ENCODE measurements around the gene TEP1. TPM values are rescaled to one million over a fixed set of nuclear protein-coding genes. Genes with fewer than 3 reads are reported as not detected.

The TEP1 gene
- total and polyA plus RNA-seq, 2 of the 13 experiments (the other 11 are each of a cell fraction or from before 2014, with no cell fraction given) = 11.0 to 12.8 TPM

DNA sequence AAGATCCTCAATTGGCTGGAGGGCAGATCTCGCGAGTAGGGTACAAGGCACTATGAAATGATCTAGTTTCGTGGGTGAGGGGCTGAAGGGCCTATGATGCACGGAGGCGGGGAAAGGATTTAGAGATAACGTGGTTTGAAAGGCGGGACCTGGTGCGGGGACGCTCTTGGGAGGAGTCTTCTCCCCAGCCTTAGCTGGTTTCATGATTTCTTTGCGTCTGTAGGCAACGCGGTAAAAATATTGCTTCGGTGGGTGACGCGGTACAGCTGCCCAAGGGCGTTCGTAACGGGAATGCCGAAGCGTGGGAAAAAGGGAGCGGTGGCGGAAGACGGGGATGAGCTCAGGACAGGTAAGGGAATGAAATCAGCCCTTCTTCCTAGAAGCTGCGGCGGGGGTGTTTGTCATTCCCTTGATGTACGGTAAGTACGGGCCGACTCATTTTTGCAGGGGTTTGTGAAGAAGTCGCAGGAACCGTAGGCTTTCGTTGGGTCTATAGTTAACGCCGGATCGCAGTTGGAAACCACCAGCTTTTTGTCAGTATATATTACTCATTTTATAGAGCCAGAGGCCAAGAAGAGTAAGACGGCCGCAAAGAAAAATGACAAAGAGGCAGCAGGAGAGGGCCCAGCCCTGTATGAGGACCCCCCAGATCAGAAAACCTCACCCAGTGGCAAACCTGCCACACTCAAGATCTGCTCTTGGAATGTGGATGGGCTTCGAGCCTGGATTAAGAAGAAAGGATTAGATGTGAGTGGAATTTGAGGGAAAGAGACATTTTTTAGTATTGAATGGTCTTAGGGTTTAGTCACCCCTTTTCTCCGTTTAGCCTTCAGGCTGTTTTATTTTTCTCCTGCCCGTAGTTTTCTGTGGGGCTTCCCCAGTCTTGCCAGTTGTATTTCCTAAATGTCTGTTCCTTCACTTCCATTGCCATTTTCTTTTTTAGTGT, 42.3 kb upstream of the TEP1 start (continued):
- TF ChIP-seq E2F1 (CRISPR knock-in tag; IDR thresholded peaks at IDR 0.05) (no peak; the same call in 1 of the 2 replicates), ZNF10 (CRISPR knock-in tag; IDR thresholded peaks at IDR 0.05; ENCODE audit: borderline replicate concordance, low read depth) (0 out of 2 replicates have a peak, but pooled peaks have one; percentile 79), SAP130 (CRISPR knock-in tag; IDR thresholded peaks at IDR 0.05; ENCODE audit: low read depth) (peak; percentile 66), YY1 (IDR thresholded peaks at IDR 0.05; ENCODE audit: insufficient read depth, insufficient replicate concordance, low read depth, low read length) (no peak), ZNF501 (CRISPR knock-in tag; IDR thresholded peaks at IDR 0.05) (peak; percentile 37), ZNF619 (CRISPR knock-in tag; IDR thresholded peaks at IDR 0.05) (0 out of 2 replicates have a peak, but pooled peaks have one; percentile 17), IKZF1 (IDR thresholded peaks at IDR 0.05) (no peak), SMAD3 (CRISPR knock-in tag; IDR thresholded peaks at IDR 0.05) (no peak), NR1H2 (CRISPR knock-in tag; IDR thresholded peaks at IDR 0.05; ENCODE audit: borderline replicate concordance, low read depth) (no peak), ZNF251 (CRISPR knock-in tag; IDR thresholded peaks at IDR 0.05) (no peak), SP4 (CRISPR knock-in tag; IDR thresholded peaks at IDR 0.05) (no peak), KDM3A (CRISPR knock-in tag; IDR thresholded peaks at IDR 0.05; ENCODE audit: low read depth) (no peak), ZNF772 (CRISPR knock-in tag; IDR thresholded peaks at IDR 0.05) (peak; percentile 61; the same call in 1 of the 2 replicates), ZMYM2 (CRISPR knock-in tag; IDR thresholded peaks at IDR 0.05) (no peak; the same call in 1 of the 2 replicates), FOXM1 (CRISPR knock-in tag; IDR thresholded peaks at IDR 0.05) (no peak), MAZ (IDR thresholded peaks at IDR 0.05; ENCODE audit: borderline replicate concordance, low read depth, low read length) (peak; percentile 10; the same call in 1 of the 2 replicates), MAZ (CRISPR knock-in tag; IDR thresholded peaks at IDR 0.05; ENCODE audit: low read depth) (no peak; the same call in 1 of the 2 replicates), ZNF567 (CRISPR knock-in tag; IDR thresholded peaks at IDR 0.05; ENCODE audit: borderline replicate concordance) (no peak; the same call in 1 of the 2 replicates), ATF7 (IDR thresholded peaks at IDR 0.05) (no peak), ATF7 (CRISPR knock-in tag; IDR thresholded peaks at IDR 0.05) (peak; percentile 74)
- TF ChIP-seq, protein P1, sequence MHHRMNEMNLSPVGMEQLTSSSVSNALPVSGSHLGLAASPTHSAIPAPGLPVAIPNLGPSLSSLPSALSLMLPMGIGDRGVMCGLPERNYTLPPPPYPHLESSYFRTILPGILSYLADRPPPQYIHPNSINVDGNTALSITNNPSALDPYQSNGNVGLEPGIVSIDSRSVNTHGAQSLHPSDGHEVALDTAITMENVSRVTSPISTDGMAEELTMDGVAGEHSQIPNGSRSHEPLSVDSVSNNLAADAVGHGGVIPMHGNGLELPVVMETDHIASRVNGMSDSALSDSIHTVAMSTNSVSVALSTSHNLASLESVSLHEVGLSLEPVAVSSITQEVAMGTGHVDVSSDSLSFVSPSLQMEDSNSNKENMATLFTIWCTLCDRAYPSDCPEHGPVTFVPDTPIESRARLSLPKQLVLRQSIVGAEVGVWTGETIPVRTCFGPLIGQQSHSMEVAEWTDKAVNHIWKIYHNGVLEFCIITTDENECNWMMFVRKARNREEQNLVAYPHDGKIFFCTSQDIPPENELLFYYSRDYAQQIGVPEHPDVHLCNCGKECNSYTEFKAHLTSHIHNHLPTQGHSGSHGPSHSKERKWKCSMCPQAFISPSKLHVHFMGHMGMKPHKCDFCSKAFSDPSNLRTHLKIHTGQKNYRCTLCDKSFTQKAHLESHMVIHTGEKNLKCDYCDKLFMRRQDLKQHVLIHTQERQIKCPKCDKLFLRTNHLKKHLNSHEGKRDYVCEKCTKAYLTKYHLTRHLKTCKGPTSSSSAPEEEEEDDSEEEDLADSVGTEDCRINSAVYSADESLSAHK (CRISPR knock-in tag; IDR thresholded peaks at IDR 0.05; ENCODE audit: borderline replicate concordance) = no peak
- TF ChIP-seq, protein P2, sequence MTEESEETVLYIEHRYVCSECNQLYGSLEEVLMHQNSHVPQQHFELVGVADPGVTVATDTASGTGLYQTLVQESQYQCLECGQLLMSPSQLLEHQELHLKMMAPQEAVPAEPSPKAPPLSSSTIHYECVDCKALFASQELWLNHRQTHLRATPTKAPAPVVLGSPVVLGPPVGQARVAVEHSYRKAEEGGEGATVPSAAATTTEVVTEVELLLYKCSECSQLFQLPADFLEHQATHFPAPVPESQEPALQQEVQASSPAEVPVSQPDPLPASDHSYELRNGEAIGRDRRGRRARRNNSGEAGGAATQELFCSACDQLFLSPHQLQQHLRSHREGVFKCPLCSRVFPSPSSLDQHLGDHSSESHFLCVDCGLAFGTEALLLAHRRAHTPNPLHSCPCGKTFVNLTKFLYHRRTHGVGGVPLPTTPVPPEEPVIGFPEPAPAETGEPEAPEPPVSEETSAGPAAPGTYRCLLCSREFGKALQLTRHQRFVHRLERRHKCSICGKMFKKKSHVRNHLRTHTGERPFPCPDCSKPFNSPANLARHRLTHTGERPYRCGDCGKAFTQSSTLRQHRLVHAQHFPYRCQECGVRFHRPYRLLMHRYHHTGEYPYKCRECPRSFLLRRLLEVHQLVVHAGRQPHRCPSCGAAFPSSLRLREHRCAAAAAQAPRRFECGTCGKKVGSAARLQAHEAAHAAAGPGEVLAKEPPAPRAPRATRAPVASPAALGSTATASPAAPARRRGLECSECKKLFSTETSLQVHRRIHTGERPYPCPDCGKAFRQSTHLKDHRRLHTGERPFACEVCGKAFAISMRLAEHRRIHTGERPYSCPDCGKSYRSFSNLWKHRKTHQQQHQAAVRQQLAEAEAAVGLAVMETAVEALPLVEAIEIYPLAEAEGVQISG (CRISPR knock-in tag; IDR thresholded peaks at IDR 0.05) = no peak
